NK-92 (cell line): ENCODE data around the gene ENKD1.

Source experiments
- DNase-seq: peaks from one replicate; lab custom pipeline; 2025; ENCODE audit not compliant: unreplicated experiment; lab: John Stamatoyannopoulos, UW

The ENKD1 gene

DNA sequence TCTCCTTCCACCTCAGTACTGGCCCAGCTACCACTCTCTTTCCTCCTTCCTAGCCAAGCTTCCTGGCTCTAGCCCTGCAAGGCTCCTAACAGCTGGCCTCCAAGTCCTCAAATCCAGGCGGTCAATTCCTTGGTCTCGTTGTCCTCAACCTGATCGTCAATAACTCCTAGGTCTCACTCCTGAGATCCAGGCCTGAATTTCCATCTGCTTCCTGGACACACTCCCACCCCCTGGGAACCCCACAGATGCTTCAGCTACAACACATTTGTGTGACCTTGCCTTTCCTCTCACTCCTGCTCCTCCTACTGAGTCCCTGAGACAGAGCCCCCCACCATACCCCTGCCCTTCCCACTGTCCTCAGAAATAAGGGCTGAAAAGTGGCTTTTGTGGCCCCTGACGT is 2.3 kb downstream of the ENKD1 start:
- DNase-seq, result no peak

DNA sequence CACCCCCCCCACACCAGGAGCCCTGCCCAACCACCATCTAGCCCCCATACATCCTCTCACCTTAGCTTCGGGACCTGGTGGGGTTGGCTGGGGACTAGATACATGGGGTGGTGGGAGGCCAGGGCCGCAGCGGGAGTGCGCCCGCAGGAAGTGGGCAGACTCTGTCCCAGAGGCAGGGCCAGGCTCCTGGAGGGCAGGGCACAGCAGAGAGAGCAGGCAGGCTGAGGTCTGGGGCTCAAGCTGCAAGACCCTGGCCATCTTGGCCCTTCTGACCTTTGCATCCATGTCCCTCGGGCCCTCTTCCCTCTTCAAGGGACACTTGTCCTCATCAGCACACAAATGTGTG is 2.7 kb downstream of the ENKD1 start:
- DNase-seq, result no peak

DNA sequence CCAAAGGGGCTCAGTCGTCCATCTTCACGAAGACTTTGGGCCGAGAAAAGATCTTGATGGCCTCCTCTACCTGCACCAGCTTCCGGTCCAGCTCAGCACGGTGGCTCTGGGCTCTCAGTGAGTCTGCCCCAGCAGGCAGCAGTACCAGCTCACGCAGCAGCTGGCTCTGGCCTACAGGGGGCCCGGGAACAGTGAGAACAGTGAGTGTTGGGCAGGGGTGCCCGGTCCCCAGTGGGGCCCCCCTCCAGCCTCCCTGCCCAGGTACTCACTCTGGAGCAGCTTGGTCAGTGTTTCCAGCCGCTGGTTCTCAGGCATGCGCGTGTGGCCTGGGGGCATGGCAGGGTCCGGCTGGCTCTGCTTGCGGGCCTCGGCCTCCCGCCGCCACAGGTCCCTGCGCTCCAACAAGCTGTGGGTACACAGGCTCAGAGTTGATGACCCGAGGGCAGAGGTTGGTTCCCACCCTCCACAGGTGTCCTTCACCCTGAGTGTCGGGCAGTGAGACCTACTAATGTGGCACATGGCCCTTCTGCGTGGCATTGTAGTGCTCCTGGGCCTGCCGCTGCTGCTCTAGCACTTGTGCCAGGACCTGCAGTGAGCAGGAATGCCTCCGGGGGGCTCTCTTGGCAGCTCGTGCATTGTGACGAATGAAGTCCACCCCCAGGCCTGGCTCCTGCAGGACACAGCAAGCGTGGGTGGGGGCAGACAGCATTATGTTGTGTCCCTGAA is 3.2 kb downstream of the ENKD1 start:
- no peak for DNase-seq

GRCh38 chr16:67662653-67663010 is 3.9 kb downstream of the ENKD1 start:
- no peak for DNase-seq

DNA sequence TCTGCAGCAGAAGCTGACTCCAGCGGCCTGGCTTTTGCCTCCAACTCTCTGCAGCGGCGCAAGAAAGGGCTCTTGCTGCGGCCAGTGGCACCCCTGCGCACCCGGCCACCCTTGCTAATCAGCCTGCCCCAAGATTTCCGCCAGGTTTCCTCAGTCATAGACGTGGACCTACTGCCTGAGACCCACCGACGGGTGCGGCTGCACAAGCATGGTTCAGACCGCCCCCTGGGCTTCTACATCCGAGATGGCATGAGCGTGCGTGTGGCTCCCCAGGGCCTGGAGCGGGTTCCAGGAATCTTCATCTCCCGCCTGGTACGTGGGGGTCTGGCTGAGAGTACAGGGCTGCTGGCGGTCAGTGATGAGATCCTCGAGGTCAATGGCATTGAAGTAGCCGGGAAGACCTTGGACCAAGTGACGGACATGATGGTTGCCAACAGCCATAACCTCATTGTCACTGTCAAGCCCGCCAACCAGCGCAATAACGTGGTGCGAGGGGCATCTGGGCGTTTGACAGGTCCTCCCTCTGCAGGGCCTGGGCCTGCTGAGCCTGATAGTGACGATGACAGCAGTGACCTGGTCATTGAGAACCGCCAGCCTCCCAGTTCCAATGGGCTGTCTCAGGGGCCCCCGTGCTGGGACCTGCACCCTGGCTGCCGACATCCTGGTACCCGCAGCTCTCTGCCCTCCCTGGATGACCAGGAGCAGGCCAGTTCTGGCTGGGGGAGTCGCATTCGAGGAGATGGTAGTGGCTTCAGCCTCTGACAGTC is 4.5 kb downstream of the ENKD1 start:
- no peak for DNase-seq

DNA sequence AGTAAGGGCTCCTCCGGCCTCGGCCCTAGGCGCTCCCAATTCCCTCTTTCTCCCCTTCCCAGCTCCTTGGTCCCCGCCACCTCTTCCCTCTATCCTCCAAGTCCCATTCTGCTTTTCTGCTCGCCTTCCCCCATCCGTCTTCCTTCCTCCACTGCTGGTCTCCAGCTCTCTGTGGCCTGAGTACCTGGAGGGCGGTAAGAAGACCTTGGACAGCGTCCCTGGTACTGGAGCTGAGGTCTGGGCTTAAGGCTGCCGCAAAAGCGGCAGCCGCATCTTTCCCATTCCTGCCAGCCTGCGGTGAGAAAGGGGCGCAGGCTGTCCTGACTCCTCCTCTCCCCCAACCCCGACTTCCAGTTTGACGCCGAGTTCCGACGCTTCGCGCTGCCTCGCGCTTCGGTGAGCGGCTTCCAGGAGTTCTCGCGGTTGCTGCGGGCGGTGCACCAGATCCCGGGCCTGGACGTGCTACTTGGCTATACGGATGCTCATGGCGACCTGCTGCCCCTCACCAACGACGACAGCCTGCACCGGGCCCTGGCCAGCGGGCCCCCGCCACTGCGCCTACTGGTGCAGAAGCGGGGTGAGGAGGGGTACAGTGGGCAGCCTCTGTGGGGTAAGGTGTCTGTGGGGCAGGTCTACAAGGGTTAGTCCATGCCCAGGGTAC is 5.3 kb downstream of the ENKD1 start:
- DNase-seq, result no peak

DNA sequence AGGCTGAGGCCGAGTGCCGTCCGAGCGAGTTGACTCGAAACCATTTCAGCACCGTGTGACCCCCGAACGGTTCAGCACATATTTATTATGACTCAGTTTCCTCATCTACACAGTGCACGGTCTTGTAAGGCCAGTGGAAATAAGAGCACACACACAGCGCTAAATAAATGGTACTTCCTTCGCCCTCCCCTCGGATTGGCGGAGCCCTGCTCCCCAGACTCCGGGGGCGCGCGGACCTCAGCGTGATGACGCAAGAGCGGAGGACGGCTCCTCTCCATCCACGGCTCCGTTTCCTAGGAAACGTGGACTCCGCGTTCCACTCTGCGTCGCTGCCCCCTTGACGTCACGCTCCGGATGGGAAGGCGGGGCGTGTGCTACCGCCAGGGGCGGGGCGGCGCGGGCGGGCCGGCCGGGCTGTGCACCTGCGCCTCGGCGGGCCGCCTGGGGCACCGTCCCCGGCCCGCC is 6.0 kb downstream of the ENKD1 start, which contains the start of gene PARD6A:
Gene PARD6A, plus strand, starts transcription at position 397 of the 465 bp plus-strand sequence. CDS start 79 bp downstream, outside the sequence.
- DNase-seq, result peak; percentile 86

DNA sequence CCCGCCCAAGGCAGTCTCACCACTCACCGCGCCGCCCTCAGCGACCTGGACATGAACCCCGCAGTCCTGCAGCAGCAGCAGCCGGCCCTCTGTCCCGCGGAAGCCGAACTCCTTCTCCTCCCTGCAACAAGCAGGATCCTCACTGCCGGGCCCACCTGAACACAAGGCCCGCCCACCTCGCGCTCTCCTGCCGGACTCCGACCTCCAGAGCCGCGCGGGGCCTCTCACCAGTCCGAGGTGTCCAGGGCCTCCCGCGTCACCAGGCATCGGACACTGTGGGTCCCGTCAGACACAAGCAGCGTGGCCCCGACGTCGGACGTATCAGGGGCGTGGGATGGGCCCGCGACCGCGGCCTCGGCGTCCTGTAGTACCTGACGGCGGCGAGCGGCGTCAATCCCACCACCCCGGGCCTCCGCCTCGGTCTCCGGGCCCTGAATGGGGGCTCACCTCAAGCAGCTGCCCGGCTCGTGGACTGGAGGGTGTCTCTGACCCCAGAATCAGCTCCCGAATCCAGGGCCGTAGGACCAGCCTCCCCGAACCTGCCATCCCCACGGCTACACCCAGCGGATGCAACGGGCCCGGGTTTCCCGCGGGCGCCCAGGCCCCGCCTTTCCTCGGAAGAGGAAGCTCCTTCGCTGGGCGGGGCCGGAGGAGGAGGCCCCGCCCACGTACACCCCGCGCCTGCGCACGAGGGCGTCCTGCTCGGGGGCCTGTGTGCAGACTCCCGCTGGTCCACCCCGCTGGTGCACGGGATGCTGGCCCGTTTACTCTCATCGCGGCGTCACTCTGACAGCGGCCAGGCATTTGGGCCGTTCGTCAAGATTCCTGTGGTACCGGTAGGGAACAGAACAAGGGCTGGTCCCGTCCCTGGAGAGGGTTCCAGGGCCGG is 6.6 kb downstream of the ENKD1 start, which contains the start of gene ACD:
Gene ACD, minus strand, starts transcription at position 586 of the 889 bp plus-strand sequence. Its CDS starts 40 bp downstream, at position 546.
- DNase-seq, result peak; percentile 38

- DNase-seq, result no peak
Measured at GRCh38 chr16:67658849-67659674, 7.5 kb downstream of the ENKD1 start.

GRCh38 chr16:67657751-67658518 is 8.6 kb downstream of the ENKD1 start:
- DNase-seq, result no peak

DNA sequence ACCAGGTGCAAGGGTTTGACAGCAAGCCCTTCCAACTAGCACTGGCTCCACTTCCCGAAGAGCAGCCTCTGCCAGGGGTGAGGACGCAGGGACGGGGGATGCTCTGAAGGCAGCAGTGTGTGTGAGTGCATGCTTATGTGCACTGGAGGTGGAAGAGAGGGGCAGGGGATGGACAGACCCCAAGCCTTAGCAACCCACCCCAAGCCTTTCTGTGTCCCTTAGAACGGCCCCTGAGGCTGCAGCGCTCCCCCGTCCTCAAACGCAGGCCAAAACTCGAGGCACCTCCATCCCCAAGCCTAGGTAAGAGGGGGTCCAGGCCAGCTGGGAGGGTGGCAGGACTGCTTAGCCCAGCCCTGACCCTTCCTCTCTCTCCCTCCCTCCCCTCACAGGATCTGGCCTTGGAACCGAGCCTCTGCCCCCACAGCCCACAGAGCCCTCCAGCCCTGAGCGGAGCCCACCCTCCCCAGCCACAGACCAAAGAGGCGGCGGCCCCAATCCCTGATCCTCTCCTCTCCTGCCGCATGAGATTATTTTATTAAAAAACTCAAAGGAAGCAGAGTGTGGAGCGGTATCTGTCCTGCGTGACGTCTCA is 9.4 kb downstream of the ENKD1 start:
- DNase-seq, result no peak

- DNase-seq, result no peak
Measured at GRCh38 chr16:67656344-67657016, 10.1 kb downstream of the ENKD1 start.

GRCh38 chr16:67655363-67655762 is 11.2 kb downstream of the ENKD1 start:
- DNase-seq, result no peak

DNA sequence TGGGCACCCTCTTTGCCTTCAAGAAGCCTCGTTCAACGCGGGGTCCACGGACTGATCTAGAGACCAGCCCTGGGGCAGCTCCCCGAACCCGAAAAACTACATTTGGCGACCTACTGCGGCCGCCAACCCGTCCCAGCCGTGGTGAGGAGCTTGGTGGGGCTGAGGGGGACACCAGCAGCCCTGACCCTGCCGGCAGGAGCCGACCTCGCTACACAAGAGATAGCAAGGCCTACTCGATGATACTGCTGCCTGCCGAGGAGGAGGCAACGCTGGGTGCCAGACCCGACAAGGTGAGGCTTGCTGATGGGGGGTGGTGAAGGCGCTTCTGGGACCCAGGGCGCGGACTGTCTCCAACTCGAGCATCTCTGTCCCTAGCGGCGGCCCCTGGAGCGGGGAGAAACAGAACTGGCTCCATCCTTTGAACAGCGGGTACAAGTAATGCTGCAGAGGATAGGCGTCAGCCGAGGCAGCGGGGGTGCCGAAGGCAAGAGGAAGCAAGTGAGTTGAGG is 12.1 kb downstream of the ENKD1 start:
- DNase-seq, result no peak

- no peak for DNase-seq
Measured at GRCh38 chr16:67653789-67654402, 12.7 kb downstream of the ENKD1 start.

DNA sequence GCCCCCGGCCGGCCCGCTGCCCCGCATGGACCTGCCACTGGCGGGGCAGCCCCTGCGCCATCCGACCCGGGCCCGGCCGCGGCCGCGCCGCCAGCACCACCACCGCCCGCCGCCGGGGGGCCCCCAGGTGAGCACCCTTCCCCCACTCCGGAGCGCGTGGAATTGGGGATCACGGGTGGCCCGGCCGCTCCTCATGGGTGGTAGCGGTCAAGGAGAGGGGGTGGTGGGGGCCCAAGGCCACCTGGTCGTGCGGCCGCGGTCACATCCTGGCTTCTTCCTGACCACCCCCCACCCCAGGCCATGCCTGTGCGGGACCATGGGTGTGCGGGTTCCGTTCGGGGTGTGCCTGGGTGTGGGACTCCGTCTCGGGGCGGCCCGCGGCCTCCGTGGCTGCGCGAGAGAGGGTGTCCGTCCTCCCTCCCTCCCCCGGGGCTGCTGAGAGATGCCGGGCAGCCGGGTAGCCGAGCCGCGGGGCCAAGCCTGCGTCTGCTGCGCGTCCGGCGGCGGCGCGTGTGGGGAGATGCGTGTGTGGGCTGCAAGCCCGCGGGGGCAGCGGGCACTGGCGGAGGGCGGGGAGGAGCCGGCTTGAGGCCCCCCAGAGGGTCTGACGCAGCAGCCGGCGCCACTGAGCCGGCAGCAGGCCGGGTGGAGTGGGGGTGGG is 13.3 kb downstream of the ENKD1 start:
- DNase-seq, result no peak

DNA sequence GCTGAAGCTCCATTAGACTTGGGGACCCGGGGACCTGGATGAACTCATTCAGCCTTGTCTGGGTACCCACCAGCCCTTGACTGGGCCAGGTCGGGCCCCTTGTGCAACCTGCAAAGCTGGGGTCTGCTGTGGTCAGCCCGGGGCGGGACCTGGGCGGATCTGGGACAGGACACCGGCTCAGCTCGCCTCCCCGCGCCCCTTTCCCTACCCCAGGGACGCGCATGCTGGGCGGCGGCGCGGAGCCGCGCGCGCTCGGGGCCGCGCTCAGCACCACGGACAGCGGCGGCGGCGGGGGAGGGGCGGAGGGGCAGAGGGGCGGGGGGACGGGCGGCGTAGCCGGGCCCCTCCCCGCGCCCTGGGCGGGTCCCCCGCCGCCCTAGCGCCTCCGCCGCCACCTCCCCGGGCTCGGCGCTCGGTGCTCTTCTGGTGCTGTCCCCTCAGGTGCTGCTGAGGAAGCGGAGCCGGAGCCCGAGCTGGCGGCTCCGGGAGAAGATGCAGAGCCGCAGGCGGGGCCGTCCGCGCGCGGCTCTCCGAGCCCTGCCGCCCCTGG is 13.9 kb downstream of the ENKD1 start:
- no peak for DNase-seq
